Measurements from ENCODE around the gene GASK1A. TPM values are rescaled to one million over a fixed set of nuclear protein-coding genes. Genes with fewer than 3 reads are reported as not detected.

Gene GASK1A
- total RNA-seq, 1 experiment from 2014 or later, result not detected

GRCh38 chr3:43072361-43072760 lies 93.2 kb downstream of the GASK1A start:
- no peaks in the 10 kb centered on the region for H3K36me3 ChIP-seq
- H3K4me3 ChIP-seq, result no peak overlapping the region
- H3K4me1 ChIP-seq, result no peaks in the 10 kb centered on the region
- no peaks in the 10 kb centered on the region for H3K27me3 ChIP-seq
- DNase-seq, result no peak
- no peak overlapping the region for H3K27ac ChIP-seq
- H3K9me3 ChIP-seq (replicated peaks), result no peaks in the 10 kb centered on the region

DNA sequence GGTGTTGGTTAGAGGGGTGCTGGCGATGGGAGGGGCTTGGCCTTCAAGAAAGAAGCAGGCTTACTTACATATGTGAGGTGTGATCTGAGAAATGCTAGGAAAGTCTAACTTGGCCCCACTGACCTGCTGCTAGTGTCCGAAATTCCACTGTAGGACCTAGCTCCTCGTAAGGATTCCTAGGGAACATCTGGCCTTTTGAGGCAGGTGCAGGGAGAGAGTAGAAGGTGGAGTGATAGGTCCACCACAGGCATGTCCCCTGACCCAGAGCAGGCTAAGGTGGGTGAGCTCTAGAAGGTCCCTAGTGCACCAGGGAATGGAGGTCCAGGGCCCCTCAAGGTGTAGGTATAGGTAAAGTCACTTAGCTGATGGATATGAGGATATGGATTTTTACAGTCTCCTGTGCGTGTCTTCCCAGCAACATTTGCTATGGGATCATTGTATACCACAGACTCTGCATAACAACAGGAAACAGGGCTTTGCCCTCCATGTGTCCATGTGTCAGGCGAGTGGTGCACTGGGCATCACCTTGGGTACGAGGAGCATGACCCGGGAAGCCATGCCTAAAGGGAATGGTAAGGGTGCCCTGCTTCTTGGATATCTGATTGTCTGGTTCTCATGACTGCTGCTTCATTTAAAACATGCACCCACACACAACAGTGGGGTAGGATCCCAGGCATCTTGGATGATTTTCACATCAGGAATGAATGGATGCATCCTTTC lies 94.2 kb downstream of the GASK1A start:
- Histone ChIP-seq H3K27ac (no peak overlapping the region), H3K27me3 (no peaks in the 10 kb centered on the region), H3K36me3 (no peaks in the 10 kb centered on the region), H3K4me1 (no peaks in the 10 kb centered on the region), H3K4me3 (no peak overlapping the region), H3K9me3 (replicated peaks) (no peaks in the 10 kb centered on the region)
- no peak for DNase-seq

- no peaks in the 10 kb centered on the region for H3K36me3 ChIP-seq
- H3K27ac ChIP-seq, result no peak overlapping the region
- DNase-seq, result no peak
- H3K4me3 ChIP-seq, result no peak overlapping the region
- H3K27me3 ChIP-seq, result no peaks in the 10 kb centered on the region
- no peaks in the 10 kb centered on the region for H3K9me3 ChIP-seq (replicated peaks)
- H3K4me1 ChIP-seq, result no peaks in the 10 kb centered on the region
Measured at GRCh38 chr3:43073836-43074220, 94.7 kb downstream of the GASK1A start.

GRCh38 chr3:43074482-43074881 lies 95.4 kb downstream of the GASK1A start:
- Histone ChIP-seq H3K4me3 (no peak overlapping the region), H3K4me1 (no peaks in the 10 kb centered on the region), H3K36me3 (no peaks in the 10 kb centered on the region), H3K9me3 (replicated peaks) (no peaks in the 10 kb centered on the region), H3K27ac (no peak overlapping the region), H3K27me3 (no peaks in the 10 kb centered on the region)
- DNase-seq, result no peak

GRCh38 chr3:43074901-43075689 lies 96.0 kb downstream of the GASK1A start:
- Histone ChIP-seq H3K4me1 (no peaks in the 10 kb centered on the region), H3K4me3 (no peak overlapping the region), H3K36me3 (no peaks in the 10 kb centered on the region), H3K9me3 (replicated peaks) (no peaks in the 10 kb centered on the region), H3K27ac (no peak overlapping the region), H3K27me3 (no peaks in the 10 kb centered on the region)
- no peak for DNase-seq

DNA sequence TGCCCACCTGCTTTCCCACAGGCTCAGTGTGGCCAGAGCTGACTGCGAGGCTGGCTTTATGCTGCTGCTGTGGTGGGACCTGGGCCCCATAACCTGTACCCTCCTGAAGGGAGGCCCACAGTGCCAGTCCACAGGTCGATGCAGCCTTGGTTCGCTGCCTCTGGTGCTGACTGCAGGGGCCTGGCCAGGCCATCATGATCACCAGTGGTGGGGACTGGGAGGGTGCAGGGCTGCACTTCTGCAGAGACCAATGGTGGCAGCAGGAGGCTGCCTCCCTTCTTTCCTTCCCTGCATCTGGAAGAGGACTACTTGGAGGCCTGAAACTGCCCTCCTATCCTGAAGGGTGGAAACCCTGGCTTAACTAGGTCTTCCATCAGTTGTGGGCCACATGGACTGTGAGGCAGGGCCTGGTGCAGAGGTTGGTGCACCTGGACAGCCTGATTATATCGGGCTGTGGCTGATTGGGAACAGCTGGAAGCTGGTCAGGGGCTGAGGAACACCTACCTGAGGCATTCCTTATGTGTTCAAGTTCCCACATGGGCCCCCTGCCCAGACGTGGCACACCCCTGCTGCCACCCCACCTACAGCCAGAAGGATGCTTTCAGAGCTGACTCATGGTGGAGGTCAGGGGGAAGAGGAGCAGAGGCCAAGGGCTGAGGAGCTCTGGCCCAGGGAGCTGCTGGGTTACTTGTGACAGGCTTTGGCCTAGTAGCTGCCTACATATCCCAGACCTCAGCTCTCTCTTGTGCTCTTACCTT lies 97.0 kb downstream of the GASK1A start:
- no peaks in the 10 kb centered on the region for H3K36me3 ChIP-seq
- DNase-seq, result no peak
- no peaks in the 10 kb centered on the region for H3K27me3 ChIP-seq
- no peak overlapping the region for H3K4me3 ChIP-seq
- no peaks in the 10 kb centered on the region for H3K9me3 ChIP-seq (replicated peaks)
- no peak overlapping the region for H3K27ac ChIP-seq
- H3K4me1 ChIP-seq, result no peaks in the 10 kb centered on the region

DNA sequence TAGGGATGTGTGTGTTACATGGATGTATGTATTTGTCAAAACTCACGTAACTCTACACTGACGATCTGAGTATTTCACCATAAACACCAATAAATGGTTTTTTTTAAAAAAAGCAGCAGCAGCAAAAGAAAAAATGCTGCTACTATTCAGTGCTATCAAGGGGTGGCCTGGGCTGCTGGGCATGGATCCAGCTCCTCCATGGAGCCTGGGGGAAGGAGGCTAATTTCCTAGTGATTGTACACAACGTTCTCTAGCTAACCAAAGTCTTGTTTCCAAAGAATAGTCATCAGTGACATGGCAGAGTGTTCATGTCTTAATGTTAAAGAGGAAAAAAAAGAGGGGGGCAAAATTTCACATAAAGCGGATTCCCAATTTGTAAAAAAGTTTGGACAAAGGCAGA lies 97.7 kb downstream of the GASK1A start:
- no peaks in the 10 kb centered on the region for H3K27me3 ChIP-seq
- H3K4me3 ChIP-seq, result no peak overlapping the region
- DNase-seq, result no peak
- no peaks in the 10 kb centered on the region for H3K9me3 ChIP-seq (replicated peaks)
- no peak overlapping the region for H3K27ac ChIP-seq
- no peaks in the 10 kb centered on the region for H3K36me3 ChIP-seq
- H3K4me1 ChIP-seq, result no peaks in the 10 kb centered on the region

GRCh38 chr3:43077261-43077660 lies 98.2 kb downstream of the GASK1A start:
- Histone ChIP-seq H3K9me3 (replicated peaks) (no peaks in the 10 kb centered on the region), H3K36me3 (no peaks in the 10 kb centered on the region), H3K27ac (no peak overlapping the region), H3K4me3 (no peak overlapping the region), H3K27me3 (no peaks in the 10 kb centered on the region), H3K4me1 (no peaks in the 10 kb centered on the region)
- DNase-seq, result no peak

DNA sequence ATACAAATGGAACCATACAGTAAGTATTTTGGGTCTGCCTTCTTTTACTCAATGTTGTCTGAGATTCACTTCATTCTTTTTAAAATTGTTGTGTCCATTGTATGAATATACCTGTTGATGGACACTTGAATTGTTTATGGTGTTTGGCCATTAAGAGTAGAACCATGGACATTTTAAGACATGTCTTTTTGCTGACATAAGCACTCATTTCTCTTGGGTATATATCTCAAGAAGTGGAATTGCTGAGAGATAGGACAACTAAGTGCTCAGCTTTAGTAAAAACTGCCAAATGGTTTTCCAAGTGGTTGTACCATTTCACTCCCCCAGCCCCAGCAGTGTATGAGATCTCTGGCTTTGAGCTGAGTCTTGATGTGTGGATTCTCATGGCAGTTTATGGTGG lies 98.6 kb downstream of the GASK1A start:
- H3K27ac ChIP-seq, result no peak overlapping the region
- H3K4me3 ChIP-seq, result no peak overlapping the region
- H3K9me3 ChIP-seq (replicated peaks), result no peaks in the 10 kb centered on the region
- H3K36me3 ChIP-seq, result no peaks in the 10 kb centered on the region
- no peak for DNase-seq
- H3K27me3 ChIP-seq, result no peaks in the 10 kb centered on the region
- no peaks in the 10 kb centered on the region for H3K4me1 ChIP-seq

DNA sequence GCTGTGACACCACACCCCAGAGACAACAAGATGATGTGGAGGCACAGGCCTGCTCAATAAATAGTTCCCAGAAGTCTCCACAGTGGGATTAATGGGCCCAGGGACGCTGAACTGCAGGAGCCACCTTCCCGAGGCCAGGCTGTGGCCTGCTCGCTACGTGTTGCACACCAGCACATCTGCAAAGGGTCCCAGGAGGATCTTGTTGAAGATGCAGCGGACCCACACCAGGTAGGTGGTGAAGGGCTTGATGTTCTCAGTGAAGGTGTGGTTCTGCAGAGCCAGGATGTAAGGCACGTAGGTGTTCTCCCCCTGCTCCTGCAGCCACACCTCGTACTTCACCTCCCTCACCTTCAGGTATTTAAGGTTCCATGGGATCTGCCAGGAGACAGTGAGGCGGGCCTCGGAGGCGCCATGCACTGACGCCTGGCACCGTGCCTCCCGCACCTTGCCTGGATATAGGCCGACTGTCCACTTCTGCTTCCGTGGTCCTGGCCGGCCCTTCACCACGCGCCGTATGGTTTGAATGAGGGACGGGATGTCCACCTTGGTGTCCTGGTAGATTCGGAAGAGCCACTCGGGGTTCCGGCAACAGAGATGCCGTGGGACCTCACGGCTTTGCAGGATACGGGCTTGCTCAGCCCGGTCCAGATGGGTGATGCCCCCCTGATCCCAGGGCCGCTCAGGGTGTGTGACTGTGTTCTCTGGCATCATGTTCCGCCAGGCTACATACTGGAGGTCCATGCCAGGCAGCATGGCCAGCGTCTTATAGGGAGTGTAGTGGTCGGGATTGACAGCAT lies 100.6 kb downstream of the GASK1A start:
- no peaks in the 10 kb centered on the region for H3K9me3 ChIP-seq (replicated peaks)
- no peak for DNase-seq
- no peak overlapping the region for H3K4me3 ChIP-seq
- H3K27me3 ChIP-seq, result no peaks in the 10 kb centered on the region
- no peak overlapping the region for H3K27ac ChIP-seq
- no peaks in the 10 kb centered on the region for H3K36me3 ChIP-seq
- no peaks in the 10 kb centered on the region for H3K4me1 ChIP-seq

- no peaks in the 10 kb centered on the region for H3K9me3 ChIP-seq (replicated peaks)
- no peaks in the 10 kb centered on the region for H3K36me3 ChIP-seq
- no peak overlapping the region for H3K27ac ChIP-seq
- H3K27me3 ChIP-seq, result no peaks in the 10 kb centered on the region
- no peak overlapping the region for H3K4me3 ChIP-seq
- no peaks in the 10 kb centered on the region for H3K4me1 ChIP-seq
- no peak for DNase-seq
Measured at GRCh38 chr3:43080726-43081568, 101.8 kb downstream of the GASK1A start.

DNA sequence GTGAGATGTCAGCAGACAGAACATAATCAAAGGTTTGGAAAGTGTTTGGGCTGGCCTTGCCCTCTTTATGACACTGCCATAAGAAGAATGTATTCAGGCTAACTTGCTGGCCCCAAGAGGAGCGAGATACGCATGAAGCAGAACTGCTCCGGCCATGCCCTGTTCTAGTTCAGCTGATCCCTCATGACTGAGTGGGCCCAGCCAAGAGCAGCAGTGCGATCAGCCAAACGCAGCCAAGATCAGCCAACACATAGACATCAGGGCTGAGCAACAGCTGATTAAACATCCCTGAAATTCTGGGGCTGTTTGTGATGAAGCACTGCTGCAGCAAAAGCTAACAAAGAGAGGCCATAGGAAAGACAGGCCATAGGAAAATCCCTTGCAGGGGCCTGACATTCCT lies 102.7 kb downstream of the GASK1A start:
- H3K9me3 ChIP-seq (replicated peaks), result no peaks in the 10 kb centered on the region
- no peak overlapping the region for H3K4me3 ChIP-seq
- H3K36me3 ChIP-seq, result no peaks in the 10 kb centered on the region
- no peaks in the 10 kb centered on the region for H3K27me3 ChIP-seq
- DNase-seq, result no peak
- no peak overlapping the region for H3K27ac ChIP-seq
- H3K4me1 ChIP-seq, result no peaks in the 10 kb centered on the region

DNA sequence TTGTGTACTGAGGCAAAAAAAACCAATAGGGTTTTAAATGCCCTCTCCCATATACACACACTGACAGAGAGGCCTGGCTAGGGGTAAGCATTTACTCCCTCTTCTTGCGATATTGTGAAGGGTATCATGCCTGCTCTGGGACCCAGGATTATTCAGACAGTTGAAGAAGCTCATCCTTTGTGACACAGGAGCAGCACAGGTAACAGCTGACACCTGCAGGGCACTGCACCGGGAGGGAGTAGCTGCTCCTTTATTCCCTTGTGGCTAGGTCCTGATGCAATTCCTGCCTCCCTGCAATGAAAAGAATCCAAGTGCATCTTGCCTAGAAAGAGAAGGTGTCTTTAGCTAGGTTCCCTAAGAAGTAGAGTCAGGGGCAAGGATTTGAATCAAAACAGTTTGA lies 103.3 kb downstream of the GASK1A start:
- no peak overlapping the region for H3K27ac ChIP-seq
- H3K27me3 ChIP-seq, result no peaks in the 10 kb centered on the region
- no peak for DNase-seq
- H3K4me3 ChIP-seq, result no peak overlapping the region
- no peaks in the 10 kb centered on the region for H3K36me3 ChIP-seq
- H3K4me1 ChIP-seq, result no peaks in the 10 kb centered on the region
- no peaks in the 10 kb centered on the region for H3K9me3 ChIP-seq (replicated peaks)
